Upper lobe of left lung (tissue), 6 donors: ENCODE results near the gene LTO1. TPM values are rescaled to one million over a fixed set of nuclear protein-coding genes. Genes with fewer than 3 reads are reported as not detected.

Experiments
- ATAC-seq, 2 donors: fragments of 200-7000 bp; cut with Tn5 transposase; one replicate each; pipeline ENCODE4 v1.9.1; 2022; ENCODE audit warnings: mild to moderate bottlenecking in 2 of 2, moderate library complexity in 2 of 2; ENCODE audit not compliant: low FRiP score in 2 of 2
- DNase-seq, 2 donors: peaks; one replicate each; pipeline ENCODE4 v3.0.0-alpha.2; 2019 to 2020
- H3K27ac ChIP-seq, 4 donors: fragments of 200-600 bp; sonication (generic); one replicate each; pipeline ENCODE4 v1.5.1; 2016 to 2019
- H3K27me3 ChIP-seq, 4 donors: fragments of 200-600 bp; sonication (generic); one replicate each; pipeline ENCODE4 v1.5.1; 2017 to 2019
- H3K36me3 ChIP-seq, 4 donors: fragments of 200-600 bp; sonication (generic); one replicate each; pipeline ENCODE4 v1.5.1; 2016 to 2019
- H3K4me1 ChIP-seq, 4 donors: fragments of 200-600 bp; sonication (generic); one replicate each; pipeline ENCODE4 v1.5.1; 2018 to 2019
- H3K4me3 ChIP-seq, 4 donors: fragments of 200-600 bp; sonication (generic); one replicate each; pipeline ENCODE4 v1.5.1; 2017 to 2019; ENCODE audit warnings: mild to moderate bottlenecking in 2 of 4, moderate library complexity in 1 of 4
- H3K9me3 ChIP-seq, 4 donors: fragments of 200-600 bp; sonication (generic); one replicate each; pipeline ENCODE4 v1.5.1; 2018 to 2019
- EP300 ChIP-seq, 4 donors: sonication (generic); formaldehyde crosslinking; IDR thresholded peaks; one replicate each; pipeline ENCODE4 v1.5.1; 2017; ENCODE audit warnings: antibody characterized with exemption in 4 of 4, control low read depth in 2 of 4
- POLR2A ChIP-seq, 4 donors: fragments of 450-650 bp; IDR thresholded peaks; one replicate each; pipeline ENCODE4 v1.5.1; 2016 to 2017; ENCODE audit warnings: antibody characterized with exemption in 4 of 4, mild to moderate bottlenecking in 2 of 4
- POLR2AphosphoS5 ChIP-seq, 2 donors: sonication (generic); formaldehyde crosslinking; IDR thresholded peaks; one replicate each; pipeline ENCODE4 v1.5.1; 2017; ENCODE audit warnings: antibody characterized with exemption in 2 of 2
- whole genome bisulfite sequencing, 2 donors: methylation state at CpG; one replicate each; pipeline ENCODE4 v1.1.5; 2017 to 2018; 5-methylcytosine and 5-hydroxymethylcytosine counted together
- total RNA-seq, 6 donors: library from RNA; depleted of rRNA in 4 of 6; stranded (reverse); fragments of >200 nt in 4 of 6; gene quantifications; one replicate each; pipeline versions ENCODE4 v1.1.0 to v1.2.1, GENCODE V29; 2016 to 2021
- TF ChIP-seq, protein P1 (sequence below), 6 experiments: fragments of 450-650 bp in 4 of 6; fragments of 200-600 bp in 2 of 6; sonication (generic) in 2 of 6; IDR thresholded peaks; one replicate each; pipeline ENCODE4 v1.5.1; 2016 to 2019; ENCODE audit warnings: antibody characterized with exemption in 6 of 6
- donor health status: DM: no; HTN: no; CAD: no; lungs with moderate emphysema.
- donor health status: DM: no; HTN: yes; CAD: no; lungs with severe emphysema.

LTO1 gene
- total RNA-seq, 6 donors from 2014 or later: 18.5 to 68.1 (median 28.3) TPM

GRCh38 chr11:69718147-69718546 lies 43.0 kb upstream of the LTO1 start:
- Histone ChIP-seq H3K27ac (no peak overlapping the region), H3K36me3 (no peaks in the 10 kb centered on the region), H3K27me3 (peaks cover 0 to 15% (median 3%) of the 10 kb centered on the region in 4 donors), H3K9me3 (no peaks in the 10 kb centered on the region), H3K4me1 (no peaks in the 10 kb centered on the region), H3K4me3 (no peak overlapping the region)
- WGBS, 2 donors: 1 to 12% methylated on average over 4 to 13 of the region's 13 CpGs
- ATAC-seq (no peak), DNase-seq (no peak)
- no peak for TF ChIP-seq POLR2A (IDR thresholded peaks at IDR 0.05)
- TF ChIP-seq, protein P1, sequence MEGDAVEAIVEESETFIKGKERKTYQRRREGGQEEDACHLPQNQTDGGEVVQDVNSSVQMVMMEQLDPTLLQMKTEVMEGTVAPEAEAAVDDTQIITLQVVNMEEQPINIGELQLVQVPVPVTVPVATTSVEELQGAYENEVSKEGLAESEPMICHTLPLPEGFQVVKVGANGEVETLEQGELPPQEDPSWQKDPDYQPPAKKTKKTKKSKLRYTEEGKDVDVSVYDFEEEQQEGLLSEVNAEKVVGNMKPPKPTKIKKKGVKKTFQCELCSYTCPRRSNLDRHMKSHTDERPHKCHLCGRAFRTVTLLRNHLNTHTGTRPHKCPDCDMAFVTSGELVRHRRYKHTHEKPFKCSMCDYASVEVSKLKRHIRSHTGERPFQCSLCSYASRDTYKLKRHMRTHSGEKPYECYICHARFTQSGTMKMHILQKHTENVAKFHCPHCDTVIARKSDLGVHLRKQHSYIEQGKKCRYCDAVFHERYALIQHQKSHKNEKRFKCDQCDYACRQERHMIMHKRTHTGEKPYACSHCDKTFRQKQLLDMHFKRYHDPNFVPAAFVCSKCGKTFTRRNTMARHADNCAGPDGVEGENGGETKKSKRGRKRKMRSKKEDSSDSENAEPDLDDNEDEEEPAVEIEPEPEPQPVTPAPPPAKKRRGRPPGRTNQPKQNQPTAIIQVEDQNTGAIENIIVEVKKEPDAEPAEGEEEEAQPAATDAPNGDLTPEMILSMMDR (IDR thresholded peaks at IDR 0.05): peak in 2 of 6 experiments; percentile 6 to 16
- TF ChIP-seq POLR2AphosphoS5 (IDR thresholded peaks at IDR 0.05): no peak
- TF ChIP-seq EP300 (IDR thresholded peaks at IDR 0.05): no peak

- ATAC-seq (no peak), DNase-seq (no peak)
- 56 to 59% methylated on average over 6 of the region's 6 CpGs for WGBS, 2 donors
- peaks cover 0 to 14% (median 3%) of the 10 kb centered on the region in 4 donors for H3K27me3 ChIP-seq
- H3K4me1 ChIP-seq: no peaks in the 10 kb centered on the region
- TF ChIP-seq, protein P1 (IDR thresholded peaks at IDR 0.05): no peak
- TF ChIP-seq POLR2A (IDR thresholded peaks at IDR 0.05) (no peak), EP300 (IDR thresholded peaks at IDR 0.05) (no peak), POLR2AphosphoS5 (IDR thresholded peaks at IDR 0.05) (no peak)
- H3K36me3 ChIP-seq: no peaks in the 10 kb centered on the region
- no peak overlapping the region for H3K4me3 ChIP-seq
- no peaks in the 10 kb centered on the region for H3K9me3 ChIP-seq
- H3K27ac ChIP-seq: no peak overlapping the region
These were observed 42.0 kb upstream of the LTO1 start for GRCh38 chr11:69716891-69717747.

GRCh38 chr11:69716099-69716498 lies 40.9 kb upstream of the LTO1 start:
- H3K27me3 ChIP-seq: peaks cover 0 to 8% (median 3%) of the 10 kb centered on the region in 4 donors

DNA sequence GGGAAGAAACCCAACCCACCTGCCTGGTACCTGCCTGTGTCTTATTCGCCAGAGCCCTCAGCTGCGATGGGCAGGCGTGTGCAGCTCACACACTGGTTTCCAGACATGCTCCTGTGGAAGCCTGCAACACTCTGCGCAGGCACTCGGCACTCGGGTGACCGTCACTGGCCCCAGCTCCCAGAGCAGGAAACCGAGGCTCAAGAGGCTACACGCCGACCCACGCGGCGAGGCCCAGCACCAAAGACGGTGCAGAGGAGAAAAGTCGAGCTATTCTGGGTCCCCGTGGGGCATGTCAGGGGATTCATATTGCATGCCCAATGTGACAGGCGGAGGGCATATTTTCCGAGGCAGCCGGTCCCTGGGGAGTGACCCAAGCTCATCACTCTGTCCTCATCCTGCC lies 40.3 kb upstream of the LTO1 start:
- Histone ChIP-seq H3K27ac (no peak overlapping the region), H3K4me3 (no peak overlapping the region), H3K9me3 (no peaks in the 10 kb centered on the region), H3K36me3 (no peaks in the 10 kb centered on the region), H3K4me1 (no peaks in the 10 kb centered on the region), H3K27me3 (peaks cover 0 to 8% (median 3%) of the 10 kb centered on the region in 4 donors)
- ATAC-seq: no peak
- no peak for DNase-seq
- 76 to 82% methylated on average over 16 to 19 of the region's 19 CpGs for WGBS, 2 donors
- TF ChIP-seq, protein P1 (IDR thresholded peaks at IDR 0.05): no peak
- no peak for TF ChIP-seq EP300 (IDR thresholded peaks at IDR 0.05)
- TF ChIP-seq POLR2AphosphoS5 (IDR thresholded peaks at IDR 0.05): no peak
- TF ChIP-seq POLR2A (IDR thresholded peaks at IDR 0.05): no peak

More at GRCh38 chr11:69716099-69716498, 40.9 kb upstream of the LTO1 start:
- Histone ChIP-seq H3K36me3 (no peaks in the 10 kb centered on the region), H3K4me1 (no peaks in the 10 kb centered on the region), H3K9me3 (no peaks in the 10 kb centered on the region), H3K4me3 (no peak overlapping the region), H3K27ac (no peak overlapping the region)
- TF ChIP-seq EP300 (IDR thresholded peaks at IDR 0.05) (no peak), POLR2AphosphoS5 (IDR thresholded peaks at IDR 0.05) (no peak), POLR2A (IDR thresholded peaks at IDR 0.05) (no peak)
- TF ChIP-seq, protein P1 (IDR thresholded peaks at IDR 0.05): no peak
- DNase-seq: no peak
- no peak for ATAC-seq
- WGBS, 2 donors: 77 to 89% methylated on average over 9 to 11 of the region's 11 CpGs
